Upper lobe of left lung (tissue), 4 donors: ENCODE measurements around the gene ARHGAP35.

Source experiments
- POLR2A ChIP-seq, 4 donors: fragments of 450-650 bp; IDR thresholded peaks; one replicate each; pipeline ENCODE4 v1.5.1; 2016 to 2017; ENCODE audit warnings: antibody characterized with exemption in 4 of 4, mild to moderate bottlenecking in 2 of 4
- POLR2AphosphoS5 ChIP-seq, 2 donors: sonication (generic); formaldehyde crosslinking; IDR thresholded peaks; one replicate each; pipeline ENCODE4 v1.5.1; 2017; ENCODE audit warnings: antibody characterized with exemption in 2 of 2
- TF ChIP-seq, protein P1 (sequence below), 6 experiments: fragments of 450-650 bp in 4 of 6; fragments of 200-600 bp in 2 of 6; sonication (generic) in 2 of 6; IDR thresholded peaks; one replicate each; pipeline ENCODE4 v1.5.1; 2016 to 2019; ENCODE audit warnings: antibody characterized with exemption in 6 of 6

DNA sequence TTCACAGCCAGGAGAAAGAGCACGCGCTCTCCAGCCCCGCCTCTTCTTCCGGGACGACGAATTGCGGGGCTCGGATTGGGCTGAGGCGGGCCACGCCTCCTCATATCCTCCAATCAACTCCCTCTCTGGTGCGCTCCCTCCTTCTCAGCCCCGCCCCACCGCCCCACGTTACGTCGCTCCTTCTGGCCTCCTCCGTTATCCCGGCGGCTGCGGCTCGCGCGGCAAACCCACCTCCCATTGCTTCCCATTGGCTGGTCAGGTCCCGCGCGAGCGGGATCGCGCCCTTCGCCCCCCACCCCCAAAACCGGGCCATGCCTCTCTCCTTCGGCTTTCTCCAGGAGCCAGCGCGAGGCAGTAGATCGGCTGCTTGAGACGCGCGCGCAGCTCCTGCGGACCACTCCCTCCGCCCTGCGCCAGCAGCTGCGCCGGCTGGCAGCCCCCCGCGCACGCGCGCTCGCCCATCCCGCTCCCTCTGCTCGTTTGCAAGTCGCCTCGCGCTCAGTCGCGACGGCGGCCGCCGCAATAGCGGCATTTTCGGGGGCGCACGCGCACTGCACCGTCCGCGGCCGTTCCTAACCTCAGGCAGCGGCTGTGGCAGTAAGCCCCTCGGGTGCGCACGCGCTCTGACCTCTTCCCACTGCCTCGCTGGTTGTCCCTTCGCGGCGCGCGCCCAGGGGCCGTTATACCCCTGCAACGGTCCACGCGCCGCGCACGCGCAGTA is 512 bp upstream of the ARHGAP35 start:
- TF ChIP-seq POLR2A (IDR thresholded peaks at IDR 0.05) (peak in 3 of 4 donors; percentile 75 to 80 (median 78)), POLR2AphosphoS5 (IDR thresholded peaks at IDR 0.05) (peak; percentile 7 to 46)
- TF ChIP-seq, protein P1, sequence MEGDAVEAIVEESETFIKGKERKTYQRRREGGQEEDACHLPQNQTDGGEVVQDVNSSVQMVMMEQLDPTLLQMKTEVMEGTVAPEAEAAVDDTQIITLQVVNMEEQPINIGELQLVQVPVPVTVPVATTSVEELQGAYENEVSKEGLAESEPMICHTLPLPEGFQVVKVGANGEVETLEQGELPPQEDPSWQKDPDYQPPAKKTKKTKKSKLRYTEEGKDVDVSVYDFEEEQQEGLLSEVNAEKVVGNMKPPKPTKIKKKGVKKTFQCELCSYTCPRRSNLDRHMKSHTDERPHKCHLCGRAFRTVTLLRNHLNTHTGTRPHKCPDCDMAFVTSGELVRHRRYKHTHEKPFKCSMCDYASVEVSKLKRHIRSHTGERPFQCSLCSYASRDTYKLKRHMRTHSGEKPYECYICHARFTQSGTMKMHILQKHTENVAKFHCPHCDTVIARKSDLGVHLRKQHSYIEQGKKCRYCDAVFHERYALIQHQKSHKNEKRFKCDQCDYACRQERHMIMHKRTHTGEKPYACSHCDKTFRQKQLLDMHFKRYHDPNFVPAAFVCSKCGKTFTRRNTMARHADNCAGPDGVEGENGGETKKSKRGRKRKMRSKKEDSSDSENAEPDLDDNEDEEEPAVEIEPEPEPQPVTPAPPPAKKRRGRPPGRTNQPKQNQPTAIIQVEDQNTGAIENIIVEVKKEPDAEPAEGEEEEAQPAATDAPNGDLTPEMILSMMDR (IDR thresholded peaks at IDR 0.05), result peak in 4 of 6 experiments; percentile 12 to 39 (median 20)
